Measurements from ENCODE around the gene RGS7. TPM values are rescaled to one million over a fixed set of nuclear protein-coding genes. Genes with fewer than 3 reads are reported as not detected.

Gene RGS7
- total and polyA plus RNA-seq, 2 of the 8 experiments (the other 6 are each of a cell fraction or from before 2014, with no cell fraction given): 1.6 to 3.0 TPM

DNA sequence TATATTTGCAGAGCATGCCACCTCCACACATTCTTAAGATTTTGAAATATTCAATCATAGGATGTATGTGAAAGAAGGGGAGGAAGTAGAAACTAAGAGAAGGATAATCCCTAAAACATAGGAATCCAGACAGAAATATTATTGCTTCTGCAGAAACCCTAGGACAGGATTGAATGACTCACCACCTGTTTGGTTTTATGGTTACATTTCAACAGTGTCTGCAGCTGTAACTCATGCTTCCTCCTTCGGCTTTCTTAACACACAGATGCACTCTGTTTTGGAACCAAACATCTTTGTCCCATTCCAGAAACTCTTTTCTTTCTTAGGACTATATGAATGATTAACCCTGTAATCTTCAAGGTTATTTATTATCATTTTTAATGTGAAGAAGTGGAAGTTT, 20.7 kb downstream of the RGS7 start:
- no peak overlapping the region for H3K14ac ChIP-seq (ENCODE audit: insufficient read length)
- no peaks in the 10 kb centered on the region for H3K9me3 ChIP-seq (ENCODE audit: insufficient read depth in 2 of 2, low read depth in 1 of 2, low read length in 1 of 2)
- no peak for FAIRE-seq
- CTCF ChIA-PET (ENCODE audit: partially characterized antibody): no interaction called here
- no peak overlapping the region for H3K56ac ChIP-seq (replicated peaks; ENCODE audit: insufficient read length, low read depth, low read length)
- H3K4me1 ChIP-seq (replicated peaks in 1 of 4; ENCODE audit: control insufficient read depth in 3 of 4, insufficient read depth in 4 of 4, low read length in 3 of 4): no peaks in the 10 kb centered on the region
- H3K4me3 ChIP-seq (ENCODE audit: extremely low read depth in 1 of 4, insufficient read depth in 2 of 4, low read depth in 3 of 4, low read length in 4 of 4): no peak overlapping the region
- DNase-seq (ENCODE audit: low read depth in 1 of 2, low spot score in 2 of 2): no peak
- H2BK5ac ChIP-seq (ENCODE audit: low read depth, low read length): no peak overlapping the region
- H3K27me3 ChIP-seq (replicated peaks in 1 of 4; ENCODE audit: control insufficient read depth in 3 of 4, extremely low read depth in 1 of 4, insufficient read depth in 3 of 4, low read length in 3 of 4): no peaks in the 10 kb centered on the region
- H2BK20ac ChIP-seq (ENCODE audit: low read length): no peak overlapping the region
- no peak overlapping the region for H3K4ac ChIP-seq (replicated peaks; ENCODE audit: insufficient read length, low read depth, low read length)
- no peak overlapping the region for H3K23ac ChIP-seq (ENCODE audit: insufficient read length)
- no peak overlapping the region for H4K5ac ChIP-seq (ENCODE audit: insufficient read length, low read depth, low read length)
- H2BK15ac ChIP-seq (ENCODE audit: low read length): no peak overlapping the region
- no peak overlapping the region for H3K4me2 ChIP-seq (ENCODE audit: insufficient read depth in 1 of 2, low read depth in 2 of 2, low read length in 2 of 2)
- no peaks in the 10 kb centered on the region for H3K79me2 ChIP-seq (ENCODE audit: control insufficient read depth in 1 of 2, insufficient read depth in 2 of 2, low read length in 2 of 2)
- H3K36me3 ChIP-seq (ENCODE audit: control insufficient read depth in 2 of 4, insufficient read depth in 4 of 4, low read length in 3 of 4): no peaks in the 10 kb centered on the region; a peak in 1 of 8 replicates
- no peaks in the 10 kb centered on the region for H3K79me1 ChIP-seq (ENCODE audit: low read depth, low read length)
- no peaks in the 10 kb centered on the region for H3K23me2 ChIP-seq (ENCODE audit: low read depth, low read length)
- no peak overlapping the region for H2AK5ac ChIP-seq (ENCODE audit: low read depth, low read length)
- 75% methylated on average over 1 of the region's 1 CpG; no CpG with 5 or more reads in 1 of the 2 experiments for WGBS, 2 experiments (ENCODE audit: extremely low coverage in 1 of 2, insufficient coverage in 1 of 2, insufficient read length in 1 of 2, insufficient replicate concordance in 2 of 2, low coverage in 1 of 2, low lambda C conversion rate in 2 of 2, missing lambda C conversion rate in 1 of 2)
- no peak overlapping the region for H2BK120ac ChIP-seq (replicated peaks; ENCODE audit: low read depth, low read length)
- no peak overlapping the region for H2AFZ ChIP-seq (ENCODE audit: low read length)
- no peak overlapping the region for H3K27ac ChIP-seq (ENCODE audit: low read depth, low read length)
- POLR2A ChIA-PET (ENCODE audit: partially characterized antibody): no interaction called here
- no peak overlapping the region for H2BK12ac ChIP-seq (ENCODE audit: low read depth, low read length)
- no peak overlapping the region for H3K18ac ChIP-seq (ENCODE audit: extremely low read depth, low read length)
- no peak overlapping the region for H3K9ac ChIP-seq (replicated peaks in 1 of 4; ENCODE audit: extremely low read depth in 1 of 4, low read depth in 3 of 4, low read length in 3 of 4)
- H4K20me1 ChIP-seq (replicated peaks in 1 of 2; ENCODE audit: control insufficient read depth in 1 of 2, insufficient read depth in 2 of 2, low read length in 2 of 2): no peaks in the 10 kb centered on the region
- no peak overlapping the region for H4K8ac ChIP-seq (ENCODE audit: extremely low read depth, insufficient read depth, low read length)
- no peak overlapping the region for H4K91ac ChIP-seq (replicated peaks; ENCODE audit: insufficient read length, low read length)
- TF ChIP-seq SP4 (IDR thresholded peaks at IDR 0.05; ENCODE audit: low read length): no peak
- TF ChIP-seq KDM4A (IDR thresholded peaks at IDR 0.05; ENCODE audit: low read depth, low read length, severe bottlenecking): no peak
- no peak for TF ChIP-seq RFX5 (IDR thresholded peaks at IDR 0.05; ENCODE audit: borderline replicate concordance, low read depth, low read length)
- TF ChIP-seq NANOG (IDR thresholded peaks at IDR 0.05; ENCODE audit: insufficient read depth, low read depth, low read length, poor library complexity, severe bottlenecking): no peak
- TF ChIP-seq CHD2 (IDR thresholded peaks at IDR 0.05; ENCODE audit: low read length): no peak
- no peak for TF ChIP-seq CREB1 (IDR thresholded peaks at IDR 0.05)
- TF ChIP-seq, protein P1, sequence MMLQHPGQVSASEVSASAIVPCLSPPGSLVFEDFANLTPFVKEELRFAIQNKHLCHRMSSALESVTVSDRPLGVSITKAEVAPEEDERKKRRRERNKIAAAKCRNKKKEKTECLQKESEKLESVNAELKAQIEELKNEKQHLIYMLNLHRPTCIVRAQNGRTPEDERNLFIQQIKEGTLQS (IDR thresholded peaks at IDR 0.05; ENCODE audit: insufficient read depth, low read depth, low read length): no peak
- no peak for TF ChIP-seq TBP (IDR thresholded peaks at IDR 0.05; ENCODE audit: low read depth, low read length)
- no peak for TF ChIP-seq EZH2 (IDR thresholded peaks at IDR 0.05; ENCODE audit: low read depth, low read length, severe bottlenecking)
- TF ChIP-seq MAFK (IDR thresholded peaks at IDR 0.05; ENCODE audit: low read depth, low read length): no peak
- no peak for TF ChIP-seq HDAC6 (IDR thresholded peaks at IDR 0.05; ENCODE audit: low read depth, low read length)
- TF ChIP-seq TEAD4 (IDR thresholded peaks at IDR 0.05; ENCODE audit: low read depth, low read length): no peak
- no peak for TF ChIP-seq POU5F1 (IDR thresholded peaks at IDR 0.05; ENCODE audit: low read depth, low read length)
- no peak for TF ChIP-seq RAD21 (IDR thresholded peaks at IDR 0.05 in 1 of 2, conservative IDR thresholded peaks at IDR 0.05 in 1 of 2; ENCODE audit: low read depth in 2 of 2, low read length in 2 of 2)
